ENCODE data around the gene CYLD. TPM values are rescaled to one million over a fixed set of nuclear protein-coding genes. Genes with fewer than 3 reads are reported as not detected.

CYLD gene
- total RNA-seq, 1 experiment from 2014 or later, result 10.1 TPM

- ChIA-PET POLR2A (no interaction called here), CTCF (no interaction called here)
- DNase-seq (ENCODE audit: low read depth, low spot score) (no peak), ATAC-seq (no peak)
- TF ChIP-seq, protein P1, sequence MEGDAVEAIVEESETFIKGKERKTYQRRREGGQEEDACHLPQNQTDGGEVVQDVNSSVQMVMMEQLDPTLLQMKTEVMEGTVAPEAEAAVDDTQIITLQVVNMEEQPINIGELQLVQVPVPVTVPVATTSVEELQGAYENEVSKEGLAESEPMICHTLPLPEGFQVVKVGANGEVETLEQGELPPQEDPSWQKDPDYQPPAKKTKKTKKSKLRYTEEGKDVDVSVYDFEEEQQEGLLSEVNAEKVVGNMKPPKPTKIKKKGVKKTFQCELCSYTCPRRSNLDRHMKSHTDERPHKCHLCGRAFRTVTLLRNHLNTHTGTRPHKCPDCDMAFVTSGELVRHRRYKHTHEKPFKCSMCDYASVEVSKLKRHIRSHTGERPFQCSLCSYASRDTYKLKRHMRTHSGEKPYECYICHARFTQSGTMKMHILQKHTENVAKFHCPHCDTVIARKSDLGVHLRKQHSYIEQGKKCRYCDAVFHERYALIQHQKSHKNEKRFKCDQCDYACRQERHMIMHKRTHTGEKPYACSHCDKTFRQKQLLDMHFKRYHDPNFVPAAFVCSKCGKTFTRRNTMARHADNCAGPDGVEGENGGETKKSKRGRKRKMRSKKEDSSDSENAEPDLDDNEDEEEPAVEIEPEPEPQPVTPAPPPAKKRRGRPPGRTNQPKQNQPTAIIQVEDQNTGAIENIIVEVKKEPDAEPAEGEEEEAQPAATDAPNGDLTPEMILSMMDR (IDR thresholded peaks at IDR 0.05), result no peak
- TF ChIP-seq TCF7L2 (IDR thresholded peaks at IDR 0.05; ENCODE audit: low read depth, low read length) (no peak), REST (IDR thresholded peaks at IDR 0.05; ENCODE audit: insufficient read depth in 1 of 2, low read depth in 2 of 2, low read length in 1 of 2) (no peak), POLR2AphosphoS5 (IDR thresholded peaks at IDR 0.05; ENCODE audit: low read depth, low read length) (no peak), SIN3A (IDR thresholded peaks at IDR 0.05; ENCODE audit: borderline replicate concordance, insufficient read depth, low read depth, low read length) (no peak)
- intact Hi-C loops (cut with micrococcal nuclease; ENCODE audit: unreplicated experiment), result no loop called here
- H3K27ac ChIP-seq (ENCODE audit: low read length), result no peak overlapping the region
- H3K9me3 ChIP-seq (ENCODE audit: control insufficient read depth, insufficient read depth, low read depth, low read length), result no peaks in the 10 kb centered on the region
- no peaks in the 10 kb centered on the region for H3K36me3 ChIP-seq (ENCODE audit: control insufficient read depth, insufficient read depth, low read length)
- BruUV-seq (replicated peaks), result no TSS peak
- in situ Hi-C loops (cut with HindIII; ENCODE audit: low pct_unique_long_range_greater_than_20kb, low sequenced_read_pairs), result no loop called here
- H3K27me3 ChIP-seq (ENCODE audit: control insufficient read depth, insufficient read depth, low read length), result no peaks in the 10 kb centered on the region
- no peak overlapping the region for H3K4me3 ChIP-seq (ENCODE audit: low read depth in 2 of 2, low read length in 2 of 2)
- no peaks in the 10 kb centered on the region for H3K4me1 ChIP-seq (ENCODE audit: control insufficient read depth, insufficient read depth, low read length)
These were observed 14.6 kb downstream of the CYLD start for GRCh38 chr16:50756473-50756872.

DNA sequence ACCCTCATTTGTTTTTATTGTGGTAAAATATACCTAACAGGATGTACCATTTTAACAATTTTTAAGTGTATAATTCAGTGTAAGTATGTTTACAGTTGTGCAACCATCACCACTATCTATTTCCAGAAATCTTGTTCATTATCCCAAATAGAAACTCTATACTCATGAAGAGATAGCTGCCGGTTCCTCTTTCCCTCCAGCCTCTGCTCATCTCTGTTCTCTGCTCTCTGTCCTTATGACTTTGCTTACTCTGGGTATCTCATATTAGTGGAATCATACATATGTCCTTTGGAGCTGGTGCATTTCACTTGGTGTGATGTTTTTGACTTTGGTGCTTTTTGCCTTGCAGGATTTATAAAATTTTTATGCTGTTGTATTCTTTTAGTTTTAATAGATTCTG lies 19.4 kb downstream of the CYLD start:
- H3K9me3 ChIP-seq (ENCODE audit: control insufficient read depth, insufficient read depth, low read depth, low read length), result no peaks in the 10 kb centered on the region
- ChIA-PET POLR2A (no interaction called here), CTCF (no interaction called here)
- no peak overlapping the region for H3K27ac ChIP-seq (ENCODE audit: low read length)
- DNase-seq (ENCODE audit: low read depth, low spot score), result no peak
- no TSS peak for BruUV-seq (replicated peaks)
- H3K27me3 ChIP-seq (ENCODE audit: control insufficient read depth, insufficient read depth, low read length), result no peaks in the 10 kb centered on the region
- no peak overlapping the region for H3K4me3 ChIP-seq (ENCODE audit: low read depth in 2 of 2, low read length in 2 of 2)
- TF ChIP-seq, protein P1 (IDR thresholded peaks at IDR 0.05), result no peak
- H3K4me1 ChIP-seq (ENCODE audit: control insufficient read depth, insufficient read depth, low read length), result no peaks in the 10 kb centered on the region
- intact Hi-C loops (cut with micrococcal nuclease; ENCODE audit: unreplicated experiment), result no loop called here
- in situ Hi-C loops (cut with HindIII; ENCODE audit: low pct_unique_long_range_greater_than_20kb, low sequenced_read_pairs), result no loop called here
- no peaks in the 10 kb centered on the region for H3K36me3 ChIP-seq (ENCODE audit: control insufficient read depth, insufficient read depth, low read length)
- ATAC-seq, result no peak

- intact Hi-C loops (cut with micrococcal nuclease; ENCODE audit: unreplicated experiment) (no loop called here), in situ Hi-C loops (cut with HindIII; ENCODE audit: low pct_unique_long_range_greater_than_20kb, low sequenced_read_pairs) (no loop called here)
- ChIA-PET CTCF (no interaction called here), POLR2A (no interaction called here)
- no peak overlapping the region for H3K4me3 ChIP-seq (ENCODE audit: low read depth in 2 of 2, low read length in 2 of 2)
- no peak for DNase-seq (ENCODE audit: low read depth, low spot score)
- H3K9me3 ChIP-seq (ENCODE audit: control insufficient read depth, insufficient read depth, low read depth, low read length), result no peaks in the 10 kb centered on the region
- no peaks in the 10 kb centered on the region for H3K27me3 ChIP-seq (ENCODE audit: control insufficient read depth, insufficient read depth, low read length)
- no TSS peak for BruUV-seq (replicated peaks)
- ATAC-seq, result no peak
- H3K4me1 ChIP-seq (ENCODE audit: control insufficient read depth, insufficient read depth, low read length), result no peaks in the 10 kb centered on the region
- H3K36me3 ChIP-seq (ENCODE audit: control insufficient read depth, insufficient read depth, low read length), result no peaks in the 10 kb centered on the region
- no peak overlapping the region for H3K27ac ChIP-seq (ENCODE audit: low read length)
- TF ChIP-seq REST (IDR thresholded peaks at IDR 0.05; ENCODE audit: insufficient read depth in 1 of 2, low read depth in 2 of 2, low read length in 1 of 2), result no peak
- no peak for TF ChIP-seq POLR2AphosphoS5 (IDR thresholded peaks at IDR 0.05; ENCODE audit: low read depth, low read length)
- TF ChIP-seq, protein P1 (IDR thresholded peaks at IDR 0.05), result no peak
- TF ChIP-seq SIN3A (IDR thresholded peaks at IDR 0.05; ENCODE audit: borderline replicate concordance, insufficient read depth, low read depth, low read length), result no peak
- TF ChIP-seq TCF7L2 (IDR thresholded peaks at IDR 0.05; ENCODE audit: low read depth, low read length), result no peak
These were observed 20.4 kb downstream of the CYLD start for GRCh38 chr16:50762241-50762640.

Data from Panc1 (cell line).